SJCRH30 (cell line): ENCODE measurements around the gene NAT9. TPM values are rescaled to one million over a fixed set of nuclear protein-coding genes. Genes with fewer than 3 reads are reported as not detected.
A peak's percentile ranks its signal among the peaks of the same experiment; 100 is the strongest.

Source experiments
- DNase-seq, 2 experiments: peaks; one replicate each; pipeline ENCODE4 v3.0.0-alpha.2; 2015 to 2020
- H3K27ac ChIP-seq: fragments of 250-450 bp; sonication (Bioruptor Pico); 2 replicates; pipeline ENCODE4 v1.5.1; 2020; ENCODE audit warnings: mild to moderate bottlenecking, moderate library complexity
- H3K27me3 ChIP-seq: fragments of 250-450 bp; sonication (Bioruptor Pico); 2 replicates; pipeline ENCODE4 v1.5.1; 2020; ENCODE audit warnings: mild to moderate bottlenecking, moderate library complexity
- H3K36me3 ChIP-seq: fragments of 250-450 bp; sonication (Bioruptor Pico); 2 replicates; pipeline ENCODE4 v1.5.1; 2020; ENCODE audit warnings: mild to moderate bottlenecking, moderate library complexity
- H3K4me1 ChIP-seq: fragments of 250-450 bp; sonication (Bioruptor Pico); 2 replicates; pipeline ENCODE4 v1.5.1; 2020; ENCODE audit warnings: mild to moderate bottlenecking, moderate library complexity
- H3K4me3 ChIP-seq: fragments of 250-450 bp; sonication (Bioruptor Pico); 2 replicates; pipeline ENCODE4 v1.5.1; 2020; ENCODE audit warnings: mild to moderate bottlenecking, moderate library complexity
- H3K9me3 ChIP-seq: fragments of 250-450 bp; sonication (Bioruptor Pico); replicated peaks from 2 replicates; pipeline ENCODE4 v1.5.1; 2020; ENCODE audit warnings: mild to moderate bottlenecking, moderate library complexity
- total RNA-seq: library from RNA; depleted of rRNA; stranded (reverse); fragments of >200 nt; shearing (Covaris generic); gene quantifications from 2 replicates; pipeline ENCODE4 v1.2.3, GENCODE V29; 2014; rRNA removed

NAT9 gene, protein sequence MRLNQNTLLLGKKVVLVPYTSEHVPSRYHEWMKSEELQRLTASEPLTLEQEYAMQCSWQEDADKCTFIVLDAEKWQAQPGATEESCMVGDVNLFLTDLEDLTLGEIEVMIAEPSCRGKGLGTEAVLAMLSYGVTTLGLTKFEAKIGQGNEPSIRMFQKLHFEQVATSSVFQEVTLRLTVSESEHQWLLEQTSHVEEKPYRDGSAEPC
- total RNA-seq, result 47.7 and 50.1 TPM in 2 replicates

DNA sequence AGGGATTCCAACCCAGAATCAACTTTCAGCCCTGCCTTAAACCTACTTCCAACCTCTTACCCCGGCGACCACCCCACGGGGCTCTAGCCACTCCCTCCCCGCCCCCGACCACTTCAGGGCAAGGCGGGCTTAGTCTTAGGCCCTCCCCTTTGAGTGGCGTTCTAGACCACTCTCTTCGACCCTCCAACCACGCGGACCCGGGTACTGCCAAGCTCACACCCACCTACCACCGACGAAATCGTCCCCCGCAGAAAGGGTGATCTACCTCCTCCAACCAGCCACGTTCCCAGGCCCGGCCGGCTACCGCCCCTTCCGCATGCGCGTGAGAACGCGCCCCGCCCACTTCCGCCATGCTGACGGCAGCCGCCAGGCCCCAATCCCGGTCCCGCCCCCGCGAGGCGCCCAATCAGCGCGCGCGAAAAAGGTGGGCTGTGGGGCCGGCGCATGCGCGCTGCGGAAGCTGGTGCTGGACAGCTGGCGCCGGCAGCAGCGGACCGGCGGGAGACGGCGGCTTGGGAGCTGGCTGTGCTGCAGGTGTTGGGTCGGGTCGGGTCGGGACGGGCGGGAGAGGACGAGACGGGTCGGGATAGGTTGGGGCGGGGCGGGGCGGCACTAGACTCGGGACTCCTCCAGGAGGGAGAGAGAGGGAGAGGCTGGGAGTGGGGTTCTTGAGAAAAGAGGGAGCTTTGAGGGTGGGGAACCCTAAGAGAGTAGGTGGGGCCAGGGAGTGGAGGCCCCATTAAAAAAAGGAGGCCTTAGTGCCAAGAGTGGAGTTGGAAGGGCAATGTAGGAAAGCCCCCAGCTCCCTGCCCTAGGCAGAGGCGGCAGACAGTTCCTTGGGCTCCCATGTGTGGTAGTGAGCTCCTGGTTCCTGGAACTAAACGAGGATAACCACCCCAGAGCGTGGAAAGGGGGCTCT, at the start of gene NAT9:
Gene NAT9, minus strand, starts transcription at position 302 of the 919 bp plus-strand sequence. CDS start 647 bp downstream, outside the sequence.
- Histone ChIP-seq H3K36me3 (peaks cover 25% of the 10 kb centered on the region), H3K9me3 (no peaks in the 10 kb centered on the region), H3K4me1 (peaks cover 9% of the 10 kb centered on the region; the same call in 1 of the 2 replicates), H3K27me3 (no peaks in the 10 kb centered on the region), H3K27ac (peak within 1 kb of the TSS; percentile 36), H3K4me3 (peak within 1 kb of the TSS; percentile 73)
- DNase-seq, result peak; percentile 99

DNA sequence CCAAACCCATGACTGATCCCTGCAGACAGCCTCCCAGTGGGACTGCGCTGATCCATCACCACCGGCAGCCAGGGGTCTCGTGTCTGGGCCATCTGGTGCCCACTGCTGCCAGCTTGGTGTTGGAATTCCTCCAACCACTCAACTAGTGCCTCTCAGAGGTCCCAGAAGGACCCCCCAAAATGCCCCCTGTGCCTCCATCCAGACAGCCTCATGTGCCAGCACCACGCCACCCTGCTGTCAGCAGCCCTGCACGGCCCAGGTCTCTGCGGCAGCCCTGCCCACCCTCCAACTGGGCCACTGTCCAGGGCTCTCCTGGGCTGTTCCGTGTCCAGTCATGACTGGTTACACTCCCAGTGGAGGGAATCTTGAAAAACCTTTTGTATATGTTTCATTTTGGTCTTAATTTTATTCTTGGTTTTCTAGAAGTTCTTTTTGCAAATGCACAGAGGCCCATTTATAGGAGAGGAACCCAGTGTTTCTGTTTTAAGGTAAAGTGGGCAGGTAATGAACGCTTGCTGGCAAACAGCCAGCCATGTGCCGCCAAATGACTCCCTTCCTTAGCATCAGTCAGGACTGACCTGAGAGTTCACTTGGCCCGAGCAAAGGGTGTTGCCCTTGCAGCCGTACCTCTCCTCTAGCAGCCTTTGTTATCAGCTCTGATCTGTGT, 48.9 kb upstream of the NAT9 start:
- no peaks in the 10 kb centered on the region for H3K4me1 ChIP-seq
- H3K4me3 ChIP-seq, result no peak overlapping the region
- no peaks in the 10 kb centered on the region for H3K27me3 ChIP-seq
- H3K27ac ChIP-seq, result no peak overlapping the region
- H3K36me3 ChIP-seq, result no peaks in the 10 kb centered on the region; the same call in 1 of the 2 replicates
- DNase-seq, result no peak
- no peaks in the 10 kb centered on the region for H3K9me3 ChIP-seq

DNA sequence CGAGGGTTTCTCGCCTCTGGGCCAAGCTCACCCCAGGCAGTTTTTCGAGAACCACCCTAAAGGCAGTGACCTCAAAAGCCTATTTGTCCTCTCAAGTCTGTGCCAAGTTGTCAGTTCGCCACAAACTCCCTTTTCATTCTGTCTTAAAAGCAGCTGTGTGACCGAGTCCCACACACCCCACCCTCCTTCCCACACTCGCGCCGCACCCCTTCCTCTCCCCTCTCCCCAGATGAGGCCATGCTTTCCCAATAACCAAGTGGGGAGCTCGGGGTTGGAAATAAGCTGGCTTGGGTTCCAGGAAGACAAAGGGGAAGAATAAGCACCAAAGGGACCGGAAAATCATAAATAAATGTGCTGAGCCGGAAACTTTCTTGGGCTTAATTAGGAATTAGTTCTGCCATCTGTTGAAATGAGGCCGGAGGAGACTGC, 46.8 kb upstream of the NAT9 start:
- DNase-seq, result peak in 1 of 2 experiments; percentile 26
- Histone ChIP-seq H3K27me3 (no peaks in the 10 kb centered on the region), H3K4me3 (no peak overlapping the region), H3K4me1 (no peaks in the 10 kb centered on the region), H3K27ac (no peak overlapping the region; the same call in 1 of the 2 replicates), H3K36me3 (no peaks in the 10 kb centered on the region; the same call in 1 of the 2 replicates), H3K9me3 (no peaks in the 10 kb centered on the region)

DNA sequence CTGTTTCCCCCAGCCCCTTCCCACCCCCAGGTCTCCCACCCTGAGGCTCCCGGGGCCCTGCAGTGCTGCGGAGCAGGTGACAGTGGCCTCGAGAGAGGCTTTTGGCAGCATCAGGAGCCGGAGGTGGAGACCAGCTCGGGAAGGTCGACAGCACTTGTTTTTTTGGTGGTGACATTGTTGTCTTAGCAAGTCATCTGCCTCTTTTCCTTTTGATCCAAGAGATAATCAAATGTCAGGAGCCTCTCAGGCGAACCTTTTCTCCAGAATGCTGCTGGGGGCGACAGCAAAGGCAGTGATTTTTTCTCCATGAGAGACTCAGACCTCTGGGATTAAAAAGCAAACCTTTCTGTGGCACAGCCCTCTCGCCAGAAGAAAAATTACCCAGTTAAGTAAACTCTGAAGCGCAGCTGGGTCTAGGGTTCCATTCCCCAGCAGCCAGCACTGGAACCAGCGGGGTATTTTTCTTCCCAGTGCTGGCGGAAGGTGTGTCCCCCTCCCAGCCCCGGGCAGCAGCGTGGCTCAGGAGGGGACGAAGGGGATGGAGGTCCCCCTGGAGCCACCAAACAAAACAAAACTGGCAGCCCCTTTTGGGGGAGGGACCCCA, 46.3 kb upstream of the NAT9 start:
- Histone ChIP-seq H3K9me3 (no peaks in the 10 kb centered on the region), H3K4me3 (no peak overlapping the region), H3K36me3 (no peaks in the 10 kb centered on the region; the same call in 1 of the 2 replicates), H3K27me3 (no peaks in the 10 kb centered on the region), H3K4me1 (no peaks in the 10 kb centered on the region), H3K27ac (no peak overlapping the region; the same call in 1 of the 2 replicates)
- DNase-seq, result no peak

DNA sequence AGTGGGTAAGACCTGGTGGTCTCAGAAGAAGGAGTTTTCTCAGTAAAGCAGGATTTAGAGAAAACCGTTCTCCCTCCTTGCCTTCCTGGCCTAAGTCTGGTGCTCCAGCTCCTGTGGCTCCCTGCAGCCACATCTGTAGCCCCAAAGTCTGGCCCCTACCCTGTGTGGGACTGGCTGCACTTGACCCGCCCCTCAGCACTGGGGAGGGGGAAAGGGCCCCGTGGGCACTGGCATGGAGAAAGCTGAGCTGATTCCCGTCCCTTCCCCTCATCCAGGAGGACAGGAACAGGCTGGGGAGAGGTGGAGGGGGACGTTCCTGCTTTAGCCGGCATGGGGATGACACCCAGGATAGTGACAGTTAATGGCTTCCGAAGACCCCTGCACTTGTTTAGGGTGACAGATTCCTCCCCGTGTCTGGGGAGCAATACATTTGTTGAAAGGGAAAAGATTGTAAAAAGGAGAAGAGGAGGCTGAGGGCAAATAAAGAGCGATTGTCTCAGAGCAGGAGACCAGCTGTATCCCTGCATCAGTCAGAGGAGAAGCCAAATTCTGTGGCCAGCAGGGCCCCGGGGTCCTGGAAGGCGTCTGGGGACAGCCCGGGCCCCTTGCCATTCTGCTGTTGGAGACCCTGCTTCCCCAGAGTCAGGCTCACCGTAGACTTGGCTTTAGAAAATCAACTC, 45.6 kb upstream of the NAT9 start:
- no peaks in the 10 kb centered on the region; the same call in 1 of the 2 replicates for H3K36me3 ChIP-seq
- no peak overlapping the region for H3K27ac ChIP-seq
- no peaks in the 10 kb centered on the region for H3K27me3 ChIP-seq
- no peaks in the 10 kb centered on the region for H3K9me3 ChIP-seq
- no peak overlapping the region for H3K4me3 ChIP-seq
- DNase-seq, result no peak
- no peaks in the 10 kb centered on the region for H3K4me1 ChIP-seq

DNA sequence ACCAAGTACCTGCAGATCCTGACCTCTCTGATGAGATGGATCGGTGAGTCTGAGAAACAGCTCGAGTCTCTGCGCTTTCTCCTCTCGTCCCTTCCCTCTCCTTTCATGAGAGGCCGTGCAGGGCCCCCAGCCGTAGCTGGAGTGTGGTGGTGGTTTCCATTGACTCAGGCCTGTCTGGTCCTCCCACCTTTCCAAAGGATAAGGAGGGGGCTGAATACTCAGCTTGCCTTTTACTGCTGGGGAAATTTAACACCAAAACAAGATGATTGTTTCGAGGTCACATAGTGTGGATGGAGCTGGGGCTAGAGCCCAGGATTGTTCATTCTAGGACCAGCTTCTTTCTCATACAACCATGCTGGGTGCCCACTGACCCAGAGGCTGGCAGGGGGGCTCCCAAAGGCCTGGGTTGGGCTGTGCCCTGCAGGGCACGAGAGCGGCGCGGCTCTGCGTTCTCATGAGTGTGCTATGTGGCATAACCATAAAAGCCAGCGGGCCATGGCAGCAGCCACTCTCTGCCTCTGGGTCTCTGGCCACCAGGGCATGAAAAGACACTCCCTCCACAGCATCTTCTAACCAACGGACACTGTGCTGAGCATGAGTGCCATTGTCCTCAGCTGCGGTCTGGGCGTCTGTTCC, 43.8 kb upstream of the NAT9 start:
- Histone ChIP-seq H3K36me3 (no peaks in the 10 kb centered on the region), H3K4me3 (no peak overlapping the region), H3K27me3 (no peaks in the 10 kb centered on the region), H3K4me1 (no peaks in the 10 kb centered on the region), H3K27ac (no peak overlapping the region), H3K9me3 (no peaks in the 10 kb centered on the region)
- no peak for DNase-seq

DNA sequence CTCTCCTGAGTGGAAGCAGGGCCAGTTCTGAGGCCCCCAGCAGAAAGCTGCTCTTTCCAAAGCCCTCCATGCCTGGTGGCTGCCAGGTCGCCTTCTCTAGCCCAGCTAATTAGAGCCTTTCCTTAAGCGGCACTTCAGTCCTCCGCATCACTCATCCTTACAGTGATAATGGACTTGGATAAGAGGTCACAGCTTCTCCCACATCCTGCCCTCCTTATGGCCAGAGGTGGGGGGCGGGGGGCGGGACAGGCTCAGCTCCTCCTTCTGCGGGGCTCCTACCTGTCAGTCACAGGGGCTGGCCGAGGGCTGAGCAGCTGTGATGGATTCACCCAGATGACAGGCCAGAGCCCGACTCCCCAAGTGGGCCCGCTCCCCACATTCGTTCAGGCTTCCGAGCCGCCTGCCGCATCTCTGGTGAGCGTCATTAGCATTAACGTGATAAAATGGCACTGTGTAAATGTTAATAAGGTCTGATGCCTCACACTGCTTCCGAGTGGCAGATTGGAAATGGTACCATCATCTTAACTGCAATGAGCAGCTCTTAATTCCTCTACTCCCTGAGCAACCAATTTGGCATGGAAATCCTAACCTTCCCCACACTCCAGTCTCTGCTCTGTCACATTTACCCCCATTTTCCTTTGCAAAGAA, 42.3 kb upstream of the NAT9 start:
- DNase-seq, result no peak
- no peaks in the 10 kb centered on the region for H3K4me1 ChIP-seq
- no peak overlapping the region for H3K4me3 ChIP-seq
- no peak overlapping the region for H3K27ac ChIP-seq
- H3K9me3 ChIP-seq, result no peaks in the 10 kb centered on the region
- H3K36me3 ChIP-seq, result no peaks in the 10 kb centered on the region; the same call in 1 of the 2 replicates
- no peaks in the 10 kb centered on the region for H3K27me3 ChIP-seq

DNA sequence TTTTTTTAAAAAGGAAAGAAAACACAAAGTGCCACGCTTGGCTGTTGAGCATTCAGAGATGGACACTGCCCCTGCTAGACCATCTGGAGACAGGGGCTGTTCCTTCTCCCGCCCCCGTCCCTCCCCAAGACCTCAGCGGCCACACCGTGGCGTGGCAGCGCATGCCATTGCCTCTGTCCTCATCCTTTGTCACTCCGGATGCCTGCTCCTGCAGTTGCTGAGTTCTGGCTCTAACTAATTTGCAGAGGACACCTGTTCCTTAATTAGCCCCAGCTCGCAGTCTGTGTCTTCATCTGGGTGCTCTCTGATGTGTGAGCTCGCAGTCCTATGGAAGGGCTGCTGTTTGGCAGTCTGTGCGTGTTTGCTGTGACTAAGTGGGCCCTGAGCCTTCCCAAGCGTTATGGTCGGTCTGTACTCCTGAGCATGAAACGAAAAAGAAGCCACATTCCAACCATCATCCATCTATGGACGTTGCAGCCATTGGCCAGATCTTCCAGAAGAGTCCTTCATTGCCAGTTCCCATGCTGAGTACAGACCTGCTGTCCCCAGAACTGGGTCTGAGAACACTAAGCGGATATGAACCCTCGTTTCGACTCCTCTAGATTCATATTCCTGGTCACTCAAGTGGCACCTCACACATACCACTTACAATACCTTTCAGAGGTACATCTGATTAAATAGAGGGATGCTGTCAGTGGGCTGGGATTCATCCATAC, 40.9 kb upstream of the NAT9 start:
- no peak for DNase-seq
- H3K36me3 ChIP-seq, result no peaks in the 10 kb centered on the region; the same call in 1 of the 2 replicates

DNA sequence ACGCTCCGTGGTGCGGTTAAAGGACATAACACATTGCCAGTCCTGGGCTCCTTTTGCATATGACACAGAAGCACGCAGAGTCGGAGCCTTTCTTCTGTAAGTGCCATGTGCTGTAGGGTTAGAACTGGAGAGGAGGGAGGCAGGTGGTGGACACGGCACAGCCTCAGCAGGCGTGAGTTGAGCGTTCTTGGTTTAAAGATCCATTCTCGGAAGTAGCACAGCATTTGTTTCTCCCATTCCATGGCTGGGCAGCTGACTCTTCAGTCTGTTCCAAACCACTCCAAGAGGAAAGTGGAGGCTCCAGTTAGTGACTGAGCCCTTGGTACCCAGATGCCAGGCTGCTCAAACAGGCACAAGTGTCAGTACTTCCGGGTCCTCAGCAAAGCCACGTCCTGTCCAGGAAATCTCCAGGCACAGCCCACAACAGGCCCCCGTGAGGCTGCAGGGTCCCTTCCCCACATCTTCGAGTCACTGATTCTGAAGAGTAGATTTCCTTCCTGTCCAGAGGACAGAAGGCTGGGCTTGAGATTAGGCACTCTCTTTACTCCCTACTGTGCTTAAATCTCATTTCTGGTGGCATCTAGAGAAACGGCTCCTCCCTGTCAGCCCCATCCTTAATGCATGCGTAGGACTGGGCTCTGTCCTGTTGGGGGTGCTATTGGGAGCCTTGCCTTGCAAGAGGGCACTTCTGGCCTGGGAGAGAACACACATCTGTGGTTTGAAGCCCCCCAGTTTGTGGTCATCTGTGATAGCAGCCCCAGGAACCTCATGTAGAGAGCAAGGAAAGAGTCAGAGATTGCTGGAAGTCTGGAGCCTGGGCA, 39.6 kb upstream of the NAT9 start:
- no peak overlapping the region for H3K4me3 ChIP-seq

More for the DNA sequence above, 40.9 kb upstream of the NAT9 start:
- Histone ChIP-seq H3K4me3 (no peak overlapping the region), H3K4me1 (no peaks in the 10 kb centered on the region), H3K27ac (no peak overlapping the region), H3K27me3 (no peaks in the 10 kb centered on the region), H3K9me3 (no peaks in the 10 kb centered on the region)

DNA sequence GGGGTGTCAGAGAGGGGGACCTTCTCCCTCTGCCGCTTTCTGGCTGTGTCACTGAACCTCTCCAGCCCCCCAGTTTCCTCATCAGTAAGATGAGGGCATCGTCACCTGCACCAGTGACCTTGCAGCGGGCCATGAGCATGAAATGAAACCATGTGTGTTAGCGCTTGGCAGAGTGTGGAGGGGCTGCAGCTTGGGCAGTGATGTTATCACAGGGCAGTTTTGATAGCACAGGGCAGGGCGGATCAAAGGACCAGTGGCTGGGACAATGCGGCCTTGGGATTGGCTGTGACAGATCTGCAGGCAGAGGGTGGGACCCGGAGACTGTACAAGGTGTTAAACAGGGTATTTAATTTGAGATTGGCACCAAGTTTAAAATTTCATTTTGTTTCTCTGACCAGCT, 38.9 kb upstream of the NAT9 start:
- Histone ChIP-seq H3K9me3 (no peaks in the 10 kb centered on the region), H3K36me3 (no peaks in the 10 kb centered on the region; the same call in 1 of the 2 replicates), H3K4me3 (no peak overlapping the region), H3K27me3 (no peaks in the 10 kb centered on the region), H3K27ac (no peak overlapping the region), H3K4me1 (no peaks in the 10 kb centered on the region)
- DNase-seq, result no peak

More for the DNA sequence above, 39.6 kb upstream of the NAT9 start:
- Histone ChIP-seq H3K9me3 (no peaks in the 10 kb centered on the region), H3K27me3 (no peaks in the 10 kb centered on the region), H3K36me3 (no peaks in the 10 kb centered on the region; the same call in 1 of the 2 replicates), H3K27ac (no peak overlapping the region), H3K4me1 (no peaks in the 10 kb centered on the region)
- peak in 1 of 2 experiments; percentile 28 for DNase-seq

DNA sequence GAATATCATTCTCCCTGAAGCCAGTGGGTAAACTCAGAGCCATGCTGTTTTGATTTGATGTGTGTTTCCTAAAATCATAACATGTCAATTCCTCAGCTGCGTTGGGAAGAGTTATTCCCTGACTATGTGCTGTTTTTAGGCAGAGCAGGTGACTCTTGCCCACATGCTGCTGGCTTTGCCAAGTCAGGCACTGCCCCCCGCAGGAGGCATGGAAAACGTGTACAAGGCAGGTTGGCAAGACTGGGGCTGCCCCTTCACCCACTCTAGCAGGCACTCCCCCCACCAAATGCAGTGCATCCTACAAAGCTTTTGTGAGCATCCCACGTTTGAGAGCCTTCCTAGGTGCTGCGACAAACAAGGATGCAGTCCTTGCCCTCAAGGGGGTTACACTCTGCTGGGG, 38.3 kb upstream of the NAT9 start:
- Histone ChIP-seq H3K4me1 (no peaks in the 10 kb centered on the region), H3K27ac (no peak overlapping the region), H3K4me3 (no peak overlapping the region), H3K9me3 (no peaks in the 10 kb centered on the region), H3K36me3 (no peaks in the 10 kb centered on the region; the same call in 1 of the 2 replicates), H3K27me3 (no peaks in the 10 kb centered on the region)
- no peak for DNase-seq
